HG02588 (cell line): ENCODE data around the gene SLC17A3.

Experiments used
- ATAC-seq: cut with Tn5 transposase; IDR thresholded peaks from one replicate; pipeline ENCODE4 v1.9.1; 2021; ENCODE audit warnings: mild to moderate bottlenecking, moderate library complexity; ENCODE audit not compliant: unreplicated experiment

The SLC17A3 gene

DNA sequence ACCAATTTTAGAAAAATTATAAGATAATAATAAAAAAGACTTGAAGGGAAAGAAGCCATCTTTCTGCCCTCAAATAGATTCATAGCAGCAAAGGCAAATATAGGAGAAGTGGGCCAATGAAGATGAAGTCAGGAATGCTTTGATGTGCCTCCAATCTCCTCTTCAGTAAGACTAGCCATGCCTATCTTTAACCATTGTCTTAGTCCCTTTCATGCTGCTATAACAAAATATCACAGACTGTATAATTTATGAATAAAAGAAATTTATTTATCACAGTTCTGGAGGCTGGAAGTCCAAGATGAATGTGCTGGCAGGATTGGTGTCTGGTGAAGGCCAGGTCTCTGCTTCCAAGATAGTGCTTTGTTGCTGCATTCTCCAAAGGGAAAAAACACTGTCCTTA, 18.8 kb upstream of the SLC17A3 start:
- ATAC-seq, result no peak

- ATAC-seq, result no peak
Measured at GRCh38 chr6:25889877-25890853, 16.1 kb upstream of the SLC17A3 start.

GRCh38 chr6:25888626-25889025, 14.6 kb upstream of the SLC17A3 start:
- no peak for ATAC-seq

DNA sequence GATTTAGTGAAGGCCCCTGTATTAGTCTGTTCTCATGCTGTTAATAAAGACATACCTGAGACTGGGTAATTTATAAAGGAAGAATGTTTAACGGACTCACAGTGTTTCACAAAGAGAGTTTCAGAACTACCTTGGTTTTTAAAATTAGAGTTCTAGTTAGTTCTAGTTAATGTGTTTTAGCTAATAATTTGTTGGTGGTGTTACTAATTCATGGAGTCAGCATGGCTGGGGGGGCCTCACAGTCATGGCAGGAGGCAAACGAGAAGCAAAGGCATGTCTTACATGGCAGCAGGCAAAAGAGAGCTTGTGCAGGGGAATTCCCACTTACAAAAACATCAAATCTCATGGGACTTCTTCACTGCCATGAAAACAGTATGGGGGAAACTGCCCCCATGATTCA, 12.0 kb upstream of the SLC17A3 start:
- ATAC-seq, result no peak

GRCh38 chr6:25883991-25884390, 9.9 kb upstream of the SLC17A3 start:
- ATAC-seq, result no peak

- no peak for ATAC-seq
Measured at GRCh38 chr6:25883536-25883935, 9.5 kb upstream of the SLC17A3 start.

DNA sequence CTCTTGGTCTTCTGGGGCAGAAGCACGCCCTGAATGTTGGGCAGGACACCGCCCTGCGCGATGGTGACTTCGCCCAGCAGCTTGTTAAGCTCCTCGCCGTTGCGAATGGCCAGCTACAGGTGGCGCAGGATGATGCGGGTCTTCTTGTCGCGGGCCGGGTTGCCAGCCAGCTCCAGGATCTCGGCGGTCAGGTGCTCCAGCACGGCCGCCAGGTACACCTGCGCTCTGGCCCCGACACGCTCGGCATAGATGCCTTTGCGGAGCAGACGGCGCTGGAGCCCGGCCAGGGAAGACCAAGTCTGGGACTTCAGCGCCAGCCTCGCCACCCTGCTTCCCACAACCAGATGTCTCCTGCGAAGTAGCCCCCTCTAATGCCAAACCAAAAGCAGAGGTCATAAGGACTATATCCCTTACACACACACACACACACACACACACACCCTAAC, 8.0 kb upstream of the SLC17A3 start:
- ATAC-seq, result no peak

GRCh38 chr6:25880601-25881000, 6.6 kb upstream of the SLC17A3 start:
- ATAC-seq, result no peak

DNA sequence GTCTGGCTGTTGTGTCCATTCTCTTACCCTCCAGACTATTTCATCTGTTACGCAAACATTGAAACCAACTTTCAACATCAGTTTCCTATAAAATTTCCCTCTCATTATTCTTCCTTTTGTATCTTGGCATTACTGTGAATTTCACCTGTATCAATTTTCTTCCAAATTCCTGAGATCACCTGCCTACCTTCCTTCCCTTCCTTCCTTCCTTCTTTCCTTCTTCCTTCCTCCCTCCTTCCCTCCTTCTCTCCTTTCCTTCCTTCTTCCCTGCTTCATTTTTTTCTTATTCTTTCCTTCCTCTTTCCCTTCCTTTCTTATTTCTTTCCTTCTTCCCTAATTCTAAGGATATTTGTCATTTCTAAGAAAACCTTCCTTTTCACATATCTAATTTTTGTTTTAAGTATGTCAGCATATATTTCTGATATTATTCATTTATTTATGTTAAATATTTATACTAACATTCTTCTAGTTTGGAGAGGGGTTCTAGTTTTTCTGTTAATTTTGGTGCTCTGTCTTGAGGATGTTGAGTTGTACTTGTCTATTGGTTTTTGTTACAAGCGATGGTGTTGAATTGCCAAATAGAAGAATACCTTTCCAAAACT, 4.8 kb upstream of the SLC17A3 start:
- no peak for ATAC-seq

DNA sequence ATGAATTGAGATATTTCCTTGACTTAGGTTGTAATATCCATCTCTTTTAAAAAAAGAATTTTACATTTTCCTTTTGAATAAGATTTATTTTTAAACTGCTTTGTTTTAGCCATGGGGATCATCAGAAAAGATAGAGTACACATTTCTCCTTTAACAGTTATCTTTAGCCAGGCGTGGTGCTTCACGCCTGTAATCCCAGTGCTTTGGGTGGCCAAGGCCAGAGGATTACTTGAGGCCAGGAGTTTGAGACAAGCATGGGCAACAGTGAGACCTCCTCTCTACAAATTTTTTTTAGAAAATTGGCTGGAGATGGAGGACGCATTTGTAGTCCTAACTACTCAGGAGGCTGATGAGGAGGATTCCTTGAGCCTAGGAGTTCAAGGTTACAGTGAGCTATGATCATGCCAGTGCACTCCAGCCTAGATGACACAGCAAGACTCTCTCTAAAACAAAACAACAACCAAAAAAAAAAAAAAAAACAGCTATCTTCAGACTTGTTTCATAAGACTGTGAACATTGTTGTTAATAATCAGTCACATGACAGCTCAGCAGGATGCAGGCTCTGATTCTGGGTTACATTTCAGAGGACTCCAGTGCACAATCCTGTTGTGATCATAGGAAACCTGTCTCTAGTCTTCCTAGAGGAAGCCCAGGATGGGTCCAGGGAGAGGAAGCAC, 2.0 kb upstream of the SLC17A3 start:
- ATAC-seq, result no peak

- ATAC-seq, result no peak
Measured at GRCh38 chr6:25875563-25875905, 1.5 kb upstream of the SLC17A3 start.

DNA sequence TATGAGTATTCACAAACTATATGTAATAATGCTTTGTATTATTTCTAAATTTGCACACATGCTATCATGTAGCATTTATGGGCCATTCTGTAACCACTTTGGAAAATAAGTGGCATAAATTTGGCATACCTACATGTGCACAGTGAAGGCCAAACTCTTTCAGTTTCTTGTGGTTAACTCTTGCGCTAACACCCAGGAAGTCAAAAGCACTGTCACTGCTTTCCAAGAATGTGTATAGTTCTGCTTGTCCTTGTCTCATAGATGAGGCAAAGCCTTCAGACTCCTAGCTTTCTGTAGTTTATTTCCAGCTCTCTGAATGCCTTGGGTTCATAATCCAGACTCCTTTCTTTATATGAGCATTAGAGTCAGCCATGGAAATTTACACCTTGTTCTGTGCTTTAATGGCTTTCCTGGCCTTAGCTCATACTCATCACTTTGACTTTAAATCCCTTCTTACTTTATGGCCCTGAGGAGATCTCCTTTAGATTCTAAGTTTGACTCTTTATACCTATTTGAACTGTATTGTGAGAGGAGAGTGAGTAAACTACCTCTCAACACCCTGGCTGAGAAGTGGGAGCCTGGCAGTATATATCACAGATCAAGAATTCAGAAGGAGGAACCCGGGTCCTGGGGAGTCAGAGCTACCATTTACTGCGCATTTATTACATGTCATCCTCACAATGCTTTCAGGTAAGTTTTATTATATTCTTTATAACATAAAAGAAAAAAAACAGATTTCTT, 949 bp upstream of the SLC17A3 start:
- ATAC-seq, result no peak

DNA sequence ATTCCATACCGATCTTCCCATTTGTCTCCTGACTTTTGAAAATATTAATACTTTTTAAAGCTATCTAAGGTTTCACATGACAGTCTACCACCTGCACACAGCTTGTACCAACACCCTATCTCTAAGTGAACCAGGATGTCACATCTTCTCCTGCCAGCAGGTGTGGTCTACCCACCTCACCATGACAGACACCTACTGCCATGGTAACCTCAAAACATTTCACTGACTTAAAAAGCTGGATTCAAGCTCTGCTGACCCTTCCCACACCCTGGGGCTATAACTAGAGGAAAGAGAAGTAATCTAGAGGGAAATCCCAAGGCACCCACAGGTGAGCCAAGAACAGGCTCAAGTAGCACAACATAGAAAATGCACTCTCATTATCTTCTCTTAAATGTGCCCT, 1.2 kb downstream of the SLC17A3 start:
- no peak for ATAC-seq

DNA sequence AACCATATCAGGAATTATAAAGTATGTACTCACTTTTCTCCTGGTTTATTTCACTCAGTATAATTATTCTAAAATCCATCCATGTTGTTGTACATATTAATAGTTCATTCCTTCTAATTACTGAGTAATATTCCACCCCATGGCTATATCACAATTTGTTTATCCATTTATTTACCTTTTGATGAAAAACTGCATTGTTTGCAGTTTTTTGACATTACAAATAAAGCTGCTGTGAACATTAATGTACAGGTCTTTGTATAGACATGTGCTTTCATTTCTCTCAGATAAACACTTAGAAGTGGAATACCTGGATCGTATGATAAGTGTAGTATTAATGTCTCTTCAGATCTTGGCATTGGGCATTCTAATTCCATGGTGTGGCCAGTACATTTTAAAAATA, 4.2 kb downstream of the SLC17A3 start:
- no peak for ATAC-seq

GRCh38 chr6:25868436-25869183, 5.4 kb downstream of the SLC17A3 start:
- ATAC-seq, result no peak

GRCh38 chr6:25866011-25866410, 8.0 kb downstream of the SLC17A3 start:
- ATAC-seq, result no peak

GRCh38 chr6:25863360-25863759, 10.7 kb downstream of the SLC17A3 start:
- no peak for ATAC-seq

DNA sequence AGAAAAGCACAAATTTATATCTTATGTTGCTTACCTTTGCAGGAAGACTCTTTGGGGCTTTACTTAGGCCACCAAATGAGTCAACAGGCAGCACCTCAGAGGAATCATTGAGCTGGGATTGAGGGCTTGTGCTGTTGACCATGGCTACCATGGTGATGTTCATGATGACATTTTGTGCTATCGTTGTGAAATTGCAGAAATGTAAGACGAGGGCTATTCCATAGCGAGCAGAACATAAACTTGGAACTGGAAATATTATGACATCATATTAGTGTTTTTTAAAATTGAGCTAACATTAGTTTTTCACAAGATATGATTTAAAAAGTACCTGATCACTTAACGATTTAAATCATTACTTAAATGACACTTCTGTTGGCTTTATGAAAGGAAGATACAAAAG, 11.8 kb downstream of the SLC17A3 start:
- ATAC-seq, result no peak

DNA sequence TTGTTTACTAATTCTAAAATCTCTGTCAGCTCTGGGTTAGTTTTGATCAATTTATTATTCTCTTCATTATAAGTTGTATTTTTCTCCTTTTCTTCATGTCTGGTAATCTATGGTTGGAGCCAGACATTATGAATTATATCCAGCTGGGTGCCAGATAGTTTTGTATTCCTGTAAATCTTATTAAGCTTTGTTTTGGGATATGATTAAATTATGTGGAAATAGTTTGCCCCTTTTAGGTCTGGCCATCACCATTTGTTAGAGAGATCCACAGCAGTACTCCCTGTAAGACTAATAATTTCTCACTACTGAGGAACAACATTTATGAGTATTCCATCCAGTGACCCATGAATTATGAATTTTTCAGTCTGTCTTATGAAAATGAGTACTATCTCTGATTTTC, 21.3 kb downstream of the SLC17A3 start:
- no peak for ATAC-seq

- ATAC-seq, result no peak
Measured at GRCh38 chr6:25851961-25852360, 22.1 kb downstream of the SLC17A3 start.
